Parathyroid adenoma (tissue), 2 donors: ENCODE results near the gene UACA.

Experiments used
- H2AFZ ChIP-seq: fragments of 300-600 bp; sonication (generic); one replicate; pipeline ENCODE4 v1.7.0; 2017; ENCODE audit warnings: antibody characterized with exemption, mild to moderate bottlenecking
- H3K27ac ChIP-seq: fragments of 300-600 bp; sonication (generic); one replicate; pipeline ENCODE4 v1.7.0; 2017
- H3K27me3 ChIP-seq: fragments of 300-600 bp; sonication (generic); one replicate; pipeline ENCODE4 v1.7.0; 2017; ENCODE audit warnings: low read length; ENCODE audit not compliant: control insufficient read depth, insufficient read depth
- H3K36me3 ChIP-seq: fragments of 300-600 bp; sonication (generic); one replicate; pipeline ENCODE4 v1.7.0; 2017; ENCODE audit warnings: low read length; ENCODE audit not compliant: control insufficient read depth, insufficient read depth
- H3K4me1 ChIP-seq: fragments of 300-600 bp; sonication (generic); one replicate; pipeline ENCODE4 v1.7.0; 2017; ENCODE audit warnings: control low read depth
- H3K4me2 ChIP-seq: fragments of 300-600 bp; sonication (generic); one replicate; pipeline ENCODE4 v1.7.0; 2017; ENCODE audit warnings: low read length
- H3K4me3 ChIP-seq: fragments of 300-600 bp; sonication (generic); one replicate; pipeline ENCODE4 v1.7.0; 2017; ENCODE audit warnings: low read depth, low read length
- H3K79me2 ChIP-seq: fragments of 300-600 bp; sonication (generic); one replicate; pipeline ENCODE4 v1.7.0; 2017; ENCODE audit warnings: control low read depth
- H3K9ac ChIP-seq: fragments of 300-600 bp; sonication (generic); one replicate; pipeline ENCODE4 v1.7.0; 2017; ENCODE audit warnings: mild to moderate bottlenecking
- H3K9me3 ChIP-seq: fragments of 300-600 bp; sonication (generic); one replicate; pipeline ENCODE4 v1.7.0; 2017; ENCODE audit warnings: low read length; ENCODE audit not compliant: control insufficient read depth
- CTCF ChIP-seq: fragments of 300-600 bp; sonication (generic); IDR thresholded peaks from one replicate; pipeline ENCODE4 v1.7.0; 2017; ENCODE audit warnings: antibody characterized with exemption, mild to moderate bottlenecking
- donor health status: primary hyperparathyroidism.

The UACA gene

GRCh38 chr15:70699890-70700289 lies 63.5 kb downstream of the UACA start:
- Histone ChIP-seq H2AFZ (no peak overlapping the region), H3K27ac (no peak overlapping the region), H3K9me3 (no peaks in the 10 kb centered on the region), H3K79me2 (peaks cover under 1% of the 10 kb centered on the region), H3K4me1 (peaks cover 4% of the 10 kb centered on the region), H3K36me3 (no peaks in the 10 kb centered on the region), H3K27me3 (no peaks in the 10 kb centered on the region), H3K4me2 (no peak overlapping the region), H3K4me3 (no peak overlapping the region), H3K9ac (no peak overlapping the region)
- no peak for TF ChIP-seq CTCF

- H3K36me3 ChIP-seq = no peaks in the 10 kb centered on the region
- H3K27me3 ChIP-seq = no peaks in the 10 kb centered on the region
- no peak overlapping the region for H3K27ac ChIP-seq
- H3K79me2 ChIP-seq = no peaks in the 10 kb centered on the region
- H3K9me3 ChIP-seq = no peaks in the 10 kb centered on the region
- peaks cover 4% of the 10 kb centered on the region for H3K4me1 ChIP-seq
- no peak overlapping the region for H2AFZ ChIP-seq
- H3K4me2 ChIP-seq = no peak overlapping the region
- H3K4me3 ChIP-seq = no peak overlapping the region
- no peak for TF ChIP-seq CTCF
- H3K9ac ChIP-seq = no peak overlapping the region
These were observed 64.4 kb downstream of the UACA start for GRCh38 chr15:70698836-70699390.

GRCh38 chr15:70698426-70698825 lies 64.9 kb downstream of the UACA start:
- Histone ChIP-seq H3K4me2 (no peak overlapping the region), H3K36me3 (no peaks in the 10 kb centered on the region), H3K4me3 (no peak overlapping the region), H3K9me3 (no peaks in the 10 kb centered on the region), H3K4me1 (no peaks in the 10 kb centered on the region), H3K9ac (no peak overlapping the region), H3K27me3 (no peaks in the 10 kb centered on the region), H3K79me2 (no peaks in the 10 kb centered on the region), H2AFZ (no peak overlapping the region), H3K27ac (no peak overlapping the region)
- TF ChIP-seq CTCF = no peak

- Histone ChIP-seq H3K79me2 (no peaks in the 10 kb centered on the region), H3K9ac (no peak overlapping the region), H3K27me3 (no peaks in the 10 kb centered on the region), H3K4me1 (no peaks in the 10 kb centered on the region), H2AFZ (no peak overlapping the region), H3K4me3 (no peak overlapping the region), H3K36me3 (no peaks in the 10 kb centered on the region), H3K27ac (no peak overlapping the region), H3K9me3 (no peaks in the 10 kb centered on the region), H3K4me2 (no peak overlapping the region)
- no peak for TF ChIP-seq CTCF
These were observed 72.7 kb downstream of the UACA start for GRCh38 chr15:70690491-70691276.

GRCh38 chr15:70690021-70690420 lies 73.3 kb downstream of the UACA start:
- Histone ChIP-seq H3K4me1 (no peaks in the 10 kb centered on the region), H3K36me3 (no peaks in the 10 kb centered on the region)
- no peak for TF ChIP-seq CTCF

More at GRCh38 chr15:70690021-70690420, 73.3 kb downstream of the UACA start:
- Histone ChIP-seq H3K9me3 (no peaks in the 10 kb centered on the region), H3K27ac (no peak overlapping the region), H3K9ac (no peak overlapping the region), H3K79me2 (no peaks in the 10 kb centered on the region), H3K27me3 (no peaks in the 10 kb centered on the region), H2AFZ (no peak overlapping the region), H3K4me3 (no peak overlapping the region), H3K4me2 (no peak overlapping the region)
